AML-193 (cell line): ENCODE results near the gene GARIN5B.

Experiments
- DNase-seq, 2 experiments: peaks; one replicate each; lab custom pipeline; 2025; lab: John Stamatoyannopoulos, UW

GARIN5B gene

GRCh38 chr19:55322204-55322885 is 40.7 kb downstream of the GARIN5B start:
- no peak for DNase-seq

- no peak for DNase-seq
These were observed 41.5 kb downstream of the GARIN5B start for GRCh38 chr19:55321466-55322137.

GRCh38 chr19:55320844-55321419 is 42.1 kb downstream of the GARIN5B start:
- DNase-seq: no peak

- no peak for DNase-seq
These were observed 43.3 kb downstream of the GARIN5B start for GRCh38 chr19:55319785-55320184.

GRCh38 chr19:55316646-55317045 is 46.4 kb downstream of the GARIN5B start:
- DNase-seq: no peak

GRCh38 chr19:55315956-55316525 is 47.0 kb downstream of the GARIN5B start:
- DNase-seq: no peak

- no peak for DNase-seq
These were observed 48.7 kb downstream of the GARIN5B start for GRCh38 chr19:55314396-55314795.

GRCh38 chr19:55312621-55313512 is 50.2 kb downstream of the GARIN5B start:
- no peak for DNase-seq

- no peak for DNase-seq
These were observed 51.3 kb downstream of the GARIN5B start for GRCh38 chr19:55311797-55312196.

- DNase-seq: no peak
These were observed 51.7 kb downstream of the GARIN5B start for GRCh38 chr19:55311397-55311796.

- DNase-seq: no peak
These were observed 52.6 kb downstream of the GARIN5B start for GRCh38 chr19:55310498-55310897.

GRCh38 chr19:55309448-55309847 is 53.6 kb downstream of the GARIN5B start:
- DNase-seq: no peak

- DNase-seq: no peak
These were observed 54.8 kb downstream of the GARIN5B start for GRCh38 chr19:55308281-55308680.

GRCh38 chr19:55306712-55307111 is 56.3 kb downstream of the GARIN5B start:
- DNase-seq: no peak

- no peak for DNase-seq
These were observed 57.0 kb downstream of the GARIN5B start for GRCh38 chr19:55305983-55306562.

- DNase-seq: no peak
These were observed 57.6 kb downstream of the GARIN5B start for GRCh38 chr19:55305491-55305890.

GRCh38 chr19:55304980-55305379 is 58.1 kb downstream of the GARIN5B start:
- DNase-seq: no peak
